Measurements from ENCODE around the gene GALNT2. TPM values are rescaled to one million over a fixed set of nuclear protein-coding genes. Genes with fewer than 3 reads are reported as not detected.

Gene GALNT2
- polyA plus RNA-seq, 1 of the 3 experiments (the other 2 are of a cell fraction): 118 TPM

- TF ChIP-seq TCF12 (IDR thresholded peaks at IDR 0.05) (no peak), EZH2phosphoT487 (IDR thresholded peaks at IDR 0.05; ENCODE audit: borderline replicate concordance, low read depth) (no peak), TEAD4 (IDR thresholded peaks at IDR 0.05; ENCODE audit: borderline replicate concordance, insufficient read depth) (no peak), YY1 (IDR thresholded peaks at IDR 0.05; ENCODE audit: low read depth) (no peak), RCOR1 (IDR thresholded peaks at IDR 0.05; ENCODE audit: low read length) (no peak), GABPA (IDR thresholded peaks at IDR 0.05; ENCODE audit: low read depth) (no peak), FOXM1 (IDR thresholded peaks at IDR 0.05; ENCODE audit: low read depth) (no peak), RFX5 (IDR thresholded peaks at IDR 0.05; ENCODE audit: low read length) (no peak), REST (IDR thresholded peaks at IDR 0.05; ENCODE audit: low read depth, low read length) (no peak), RAD21 (IDR thresholded peaks at IDR 0.05; ENCODE audit: low read length) (no peak), ELF1 (IDR thresholded peaks at IDR 0.05) (no peak), EP300 (IDR thresholded peaks at IDR 0.05; ENCODE audit: borderline replicate concordance in 1 of 2, low read depth in 1 of 2, low read length in 1 of 2) (no peak), USF2 (IDR thresholded peaks at IDR 0.05; ENCODE audit: borderline replicate concordance, low read depth, low read length) (no peak), NFIC (IDR thresholded peaks at IDR 0.05; ENCODE audit: borderline replicate concordance) (no peak), MXI1 (IDR thresholded peaks at IDR 0.05; ENCODE audit: low read depth, low read length) (no peak)
- ChIA-PET POLR2A (no interaction called here), CTCF (interaction anchor here (0.7 to 1.2 kb wide), 3 partner anchors 11 to 13 kb away, joined by 3 read pairs; no protein-coding TSS in a partner anchor)
- H3K27ac ChIP-seq (ENCODE audit: low read depth in 2 of 2, low read length in 1 of 2): no peak overlapping the region; a peak in 1 of 4 replicates
- H3K9me3 ChIP-seq: no peaks in the 10 kb centered on the region
- no peak for DNase-seq
- H2AFZ ChIP-seq (ENCODE audit: low read depth): no peak overlapping the region
- no peak overlapping the region for H3K9ac ChIP-seq
- peaks cover 10 to 20% of the 10 kb centered on the region in 2 experiments; a peak in 3 of 4 replicates for H3K4me1 ChIP-seq (ENCODE audit: control insufficient read depth in 1 of 2, insufficient read depth in 2 of 2, low read depth in 1 of 2, low read length in 1 of 2)
- H4K20me1 ChIP-seq (ENCODE audit: insufficient read depth): peaks cover 9% of the 10 kb centered on the region; the same call in 1 of the 2 replicates
- H3K79me2 ChIP-seq (ENCODE audit: insufficient read depth): peaks cover 33% of the 10 kb centered on the region; the same call in 1 of the 2 replicates
- 96% methylated on average over 8 of the region's 8 CpGs for WGBS (ENCODE audit: low lambda C conversion rate)
- H3K36me3 ChIP-seq (replicated peaks in 1 of 2; ENCODE audit: control insufficient read depth in 1 of 2, insufficient read depth in 2 of 2, low read length in 1 of 2): peaks cover 0 to 5% of the 10 kb centered on the region in 2 experiments
- H3K4me3 ChIP-seq (ENCODE audit: low read depth in 2 of 2, low read length in 1 of 2): no peak overlapping the region
- H3F3A ChIP-seq (replicated peaks; ENCODE audit: insufficient read depth): peaks cover 3% of the 10 kb centered on the region
- H3K9me2 ChIP-seq: no peaks in the 10 kb centered on the region
- no peak overlapping the region for H3K4me2 ChIP-seq
- no peaks in the 10 kb centered on the region for H3K27me3 ChIP-seq (ENCODE audit: insufficient read depth)
Observed at GRCh38 chr1:230211436-230212145, 144.6 kb downstream of the GALNT2 start.
